ENCODE results near the gene MAP2K5. TPM values are rescaled to one million over a fixed set of nuclear protein-coding genes. Genes with fewer than 3 reads are reported as not detected.
A peak's percentile ranks its signal among the peaks of the same experiment; 100 is the strongest.

The MAP2K5 gene
- total and polyA plus RNA-seq, 9 of the 15 experiments (the other 6 are each of a cell fraction or from before 2014, with no cell fraction given), result 0.41 to 16.5 (median 7.5) TPM

GRCh38 chr15:67550522-67550921, 8.0 kb downstream of the MAP2K5 start (continued):
- TF ChIP-seq YY1 (IDR thresholded peaks at IDR 0.05; ENCODE audit: borderline replicate concordance in 1 of 3, control insufficient read depth in 1 of 3, extremely low read depth in 1 of 3, insufficient read depth in 3 of 3, insufficient read length in 1 of 3, insufficient replicate concordance in 2 of 3, low read depth in 1 of 3, low read length in 2 of 3) (peak in 1 of 3 experiments; percentile 58), NR4A1 (CRISPR knock-in tag; IDR thresholded peaks at IDR 0.05) (no peak), NR4A1 (tag; IDR thresholded peaks at IDR 0.05) (peak; percentile 81), JUND (IDR thresholded peaks at IDR 0.05; ENCODE audit: borderline replicate concordance, low read depth, low read length) (peak; percentile 97), JUND (tag; IDR thresholded peaks at IDR 0.05; ENCODE audit: borderline replicate concordance, low read depth, low read length) (peak; percentile 97; the same call in 2 of the 3 replicates), ZNF24 (IDR thresholded peaks at IDR 0.05) (no peak), LEF1 (IDR thresholded peaks at IDR 0.05) (peak; percentile 5; the same call in 1 of the 2 replicates), HLTF (IDR thresholded peaks at IDR 0.05) (no peak), NR2C1 (IDR thresholded peaks at IDR 0.05) (peak; percentile 33; the same call in 1 of the 2 replicates), NR2C1 (tag; IDR thresholded peaks at IDR 0.05) (peak; percentile 80), NFIC (IDR thresholded peaks at IDR 0.05) (0 out of 2 replicates have a peak, but pooled peaks have one; percentile 8), ZNF592 (IDR thresholded peaks at IDR 0.05) (peak; percentile 96), ZNF639 (CRISPR knock-in tag; conservative IDR thresholded peaks at IDR 0.05 in 1 of 2, IDR thresholded peaks at IDR 0.05 in 1 of 2) (peak in 1 of 2 experiments; percentile 69; a peak in 2 of 4 replicates), HINFP (tag; conservative IDR thresholded peaks at IDR 0.05; ENCODE audit: low read depth) (peak; percentile 58; the same call in 1 of the 2 replicates), IRF9 (tag; IDR thresholded peaks at IDR 0.05) (0 out of 2 replicates have a peak, but pooled peaks have one; percentile 10), ZFP1 (CRISPR knock-in tag; IDR thresholded peaks at IDR 0.05) (no peak), PTRF (tag; IDR thresholded peaks at IDR 0.05) (peak; percentile 48; the same call in 1 of the 2 replicates), GATA2 (CRISPR knock-in tag; IDR thresholded peaks at IDR 0.05) (no peak), ARID1B (IDR thresholded peaks at IDR 0.05) (peak; percentile 71), ETV1 (tag; conservative IDR thresholded peaks at IDR 0.05; ENCODE audit: low read depth) (peak; percentile 49; the same call in 1 of the 2 replicates), MAFF (IDR thresholded peaks at IDR 0.05; ENCODE audit: low read length) (peak; percentile 44; the same call in 1 of the 2 replicates)
